HEK293 (cell line): ENCODE data around the gene HHAT.

ENCODE experiments used
- ZNF174 ChIP-seq: fragments of 450-650 bp; formaldehyde crosslinking; IDR thresholded peaks from 2 replicates; pipeline ENCODE4 v1.5.0; 2017; ENCODE audit warnings: missing biosample characterization, mild to moderate bottlenecking, missing genetic modification characterization
- ZSCAN23 ChIP-seq: fragments of 450-650 bp; formaldehyde crosslinking; IDR thresholded peaks from 2 replicates; pipeline ENCODE4 v1.5.1; 2016; ENCODE audit warnings: missing biosample characterization, missing genetic modification characterization
- TF ChIP-seq, protein P1 (sequence below): fragments of 450-650 bp; formaldehyde crosslinking; IDR thresholded peaks from 2 replicates; pipeline ENCODE4 v1.5.1; 2016; ENCODE audit warnings: missing biosample characterization, missing genetic modification characterization

GRCh38 chr1:210359255-210359654 lies 30.6 kb downstream of the HHAT start:
- TF ChIP-seq, protein P1, sequence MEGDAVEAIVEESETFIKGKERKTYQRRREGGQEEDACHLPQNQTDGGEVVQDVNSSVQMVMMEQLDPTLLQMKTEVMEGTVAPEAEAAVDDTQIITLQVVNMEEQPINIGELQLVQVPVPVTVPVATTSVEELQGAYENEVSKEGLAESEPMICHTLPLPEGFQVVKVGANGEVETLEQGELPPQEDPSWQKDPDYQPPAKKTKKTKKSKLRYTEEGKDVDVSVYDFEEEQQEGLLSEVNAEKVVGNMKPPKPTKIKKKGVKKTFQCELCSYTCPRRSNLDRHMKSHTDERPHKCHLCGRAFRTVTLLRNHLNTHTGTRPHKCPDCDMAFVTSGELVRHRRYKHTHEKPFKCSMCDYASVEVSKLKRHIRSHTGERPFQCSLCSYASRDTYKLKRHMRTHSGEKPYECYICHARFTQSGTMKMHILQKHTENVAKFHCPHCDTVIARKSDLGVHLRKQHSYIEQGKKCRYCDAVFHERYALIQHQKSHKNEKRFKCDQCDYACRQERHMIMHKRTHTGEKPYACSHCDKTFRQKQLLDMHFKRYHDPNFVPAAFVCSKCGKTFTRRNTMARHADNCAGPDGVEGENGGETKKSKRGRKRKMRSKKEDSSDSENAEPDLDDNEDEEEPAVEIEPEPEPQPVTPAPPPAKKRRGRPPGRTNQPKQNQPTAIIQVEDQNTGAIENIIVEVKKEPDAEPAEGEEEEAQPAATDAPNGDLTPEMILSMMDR = no peak
- TF ChIP-seq ZNF174 (no peak), ZSCAN23 (tag by site-specific recombination) (no peak)
